Erythroblast (primary cell): ENCODE results near the gene SOBP.

Source experiments
- GATA1 ChIP-seq: IDR thresholded peaks from 2 replicates; pipeline ENCODE4 v1.6.1; 2011; ENCODE audit warnings: low read depth, mild to moderate bottlenecking, control low read depth, low read length, moderate library complexity
- POLR2A ChIP-seq: IDR thresholded peaks from 2 replicates; pipeline ENCODE4 v1.6.1; 2011; ENCODE audit warnings: mild to moderate bottlenecking, low read length

DNA sequence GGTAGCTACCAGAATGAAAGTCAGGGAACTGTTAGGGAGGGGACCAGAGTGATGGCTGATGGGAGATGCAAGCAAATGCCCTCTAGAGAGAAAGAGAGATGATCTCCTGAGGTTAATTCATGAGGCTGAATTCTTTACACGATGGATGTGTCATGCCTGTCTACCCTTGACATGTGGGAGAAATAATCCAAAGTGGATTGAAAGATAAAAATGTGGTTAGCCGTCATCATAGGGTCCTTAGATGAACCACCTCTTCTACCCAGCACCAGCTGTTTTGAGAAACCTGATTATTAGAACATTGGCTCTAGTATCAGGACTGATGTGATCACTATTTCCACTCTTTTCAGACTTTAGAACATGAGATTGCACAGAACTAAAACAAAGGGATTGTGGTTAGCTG is 53.6 kb downstream of the SOBP start:
- no peak for TF ChIP-seq POLR2A
- no peak for TF ChIP-seq GATA1
